ENCODE results near the gene PPA1.
A peak's percentile ranks its signal among the peaks of the same experiment; 100 is the strongest.

GRCh38 chr10:70267161-70267933 lies 34.1 kb upstream of the PPA1 start:
- TF ChIP-seq EZH2 (IDR thresholded peaks at IDR 0.05; ENCODE audit: low read length): no peak
- peak in 1 of 3 experiments; percentile 6 for TF ChIP-seq CTCF (optimal IDR thresholded peaks at IDR 0.05 in 1 of 3, IDR thresholded peaks at IDR 0.05 in 1 of 3, conservative IDR thresholded peaks at IDR 0.05 in 1 of 3; ENCODE audit: extremely low read depth in 1 of 3, insufficient read depth in 2 of 3, low read length in 3 of 3)

Measured in keratinocyte (primary cell).